HL-60 (cell line): ENCODE measurements around the gene ESPN.

Experiments used
- DNase-seq, 2 experiments: peaks; one replicate each; pipeline ENCODE4 v3.0.0-alpha.2; 2010 to 2020; ENCODE audit warnings: low read depth in 1 of 2, low spot score in 1 of 2
- H3K27ac ChIP-seq: fragments of 250-450 bp; sonication (Bioruptor Pico); replicated peaks from 2 replicates; pipeline ENCODE4 v1.5.1; 2020; ENCODE audit warnings: mild to moderate bottlenecking, moderate library complexity
- H3K27me3 ChIP-seq: fragments of 250-450 bp; sonication (Bioruptor Pico); 2 replicates; pipeline ENCODE4 v1.5.1; 2021; ENCODE audit warnings: mild to moderate bottlenecking, moderate library complexity; ENCODE audit not compliant: insufficient read depth, poor library complexity, severe bottlenecking
- H3K4me3 ChIP-seq: replicated peaks from 2 replicates; pipeline ENCODE4 v1.5.1; 2011; ENCODE audit warnings: mild to moderate bottlenecking, control low read depth, low read length; ENCODE audit not compliant: insufficient read depth
- GABPA ChIP-seq: IDR thresholded peaks from 2 replicates; pipeline ENCODE4 v1.6.1; 2012; ENCODE audit warnings: low read depth
- POLR2AphosphoS5 ChIP-seq: IDR thresholded peaks from 2 replicates; pipeline ENCODE4 v1.6.1; 2012; ENCODE audit warnings: low read depth
- SPI1 ChIP-seq: IDR thresholded peaks from 2 replicates; pipeline ENCODE4 v1.6.1; 2012; ENCODE audit warnings: low read depth, mild to moderate bottlenecking, borderline replicate concordance
- TF ChIP-seq, protein P1 (sequence below): IDR thresholded peaks from 2 replicates; pipeline ENCODE4 v1.6.1; 2012; ENCODE audit warnings: low read depth; ENCODE audit not compliant: insufficient replicate concordance
- TF ChIP-seq, protein P2 (sequence below): IDR thresholded peaks from one replicate; pipeline ENCODE4 v1.5.1; 2011; ENCODE audit warnings: low read length, control low read depth, inconsistent platforms; ENCODE audit not compliant: insufficient read depth

ESPN gene

DNA sequence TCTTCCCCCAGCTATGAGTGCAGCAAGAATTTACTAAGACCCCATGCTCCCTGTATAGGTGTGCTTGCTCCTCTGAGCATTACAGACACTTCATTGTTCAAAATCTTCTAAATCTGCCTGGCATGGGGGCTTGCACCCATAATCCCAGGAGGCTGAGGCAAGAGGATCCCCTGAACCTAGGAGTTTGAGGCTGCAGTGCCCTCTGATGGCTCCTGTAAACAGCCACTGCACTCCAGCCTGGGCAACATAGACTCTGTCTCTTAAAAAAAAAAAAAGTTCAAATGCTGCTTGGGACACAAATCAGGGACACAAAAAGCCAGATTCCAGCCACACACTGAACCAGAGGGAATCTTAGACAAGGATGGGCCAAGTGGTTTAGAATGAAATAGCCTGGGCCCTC is 27.6 kb upstream of the ESPN start:
- Histone ChIP-seq H3K27ac (no peak overlapping the region), H3K4me3 (no peak overlapping the region), H3K27me3 (no peaks in the 10 kb centered on the region)
- DNase-seq: no peak
- TF ChIP-seq POLR2AphosphoS5 (no peak), SPI1 (no peak), GABPA (no peak)
- TF ChIP-seq, protein P1, sequence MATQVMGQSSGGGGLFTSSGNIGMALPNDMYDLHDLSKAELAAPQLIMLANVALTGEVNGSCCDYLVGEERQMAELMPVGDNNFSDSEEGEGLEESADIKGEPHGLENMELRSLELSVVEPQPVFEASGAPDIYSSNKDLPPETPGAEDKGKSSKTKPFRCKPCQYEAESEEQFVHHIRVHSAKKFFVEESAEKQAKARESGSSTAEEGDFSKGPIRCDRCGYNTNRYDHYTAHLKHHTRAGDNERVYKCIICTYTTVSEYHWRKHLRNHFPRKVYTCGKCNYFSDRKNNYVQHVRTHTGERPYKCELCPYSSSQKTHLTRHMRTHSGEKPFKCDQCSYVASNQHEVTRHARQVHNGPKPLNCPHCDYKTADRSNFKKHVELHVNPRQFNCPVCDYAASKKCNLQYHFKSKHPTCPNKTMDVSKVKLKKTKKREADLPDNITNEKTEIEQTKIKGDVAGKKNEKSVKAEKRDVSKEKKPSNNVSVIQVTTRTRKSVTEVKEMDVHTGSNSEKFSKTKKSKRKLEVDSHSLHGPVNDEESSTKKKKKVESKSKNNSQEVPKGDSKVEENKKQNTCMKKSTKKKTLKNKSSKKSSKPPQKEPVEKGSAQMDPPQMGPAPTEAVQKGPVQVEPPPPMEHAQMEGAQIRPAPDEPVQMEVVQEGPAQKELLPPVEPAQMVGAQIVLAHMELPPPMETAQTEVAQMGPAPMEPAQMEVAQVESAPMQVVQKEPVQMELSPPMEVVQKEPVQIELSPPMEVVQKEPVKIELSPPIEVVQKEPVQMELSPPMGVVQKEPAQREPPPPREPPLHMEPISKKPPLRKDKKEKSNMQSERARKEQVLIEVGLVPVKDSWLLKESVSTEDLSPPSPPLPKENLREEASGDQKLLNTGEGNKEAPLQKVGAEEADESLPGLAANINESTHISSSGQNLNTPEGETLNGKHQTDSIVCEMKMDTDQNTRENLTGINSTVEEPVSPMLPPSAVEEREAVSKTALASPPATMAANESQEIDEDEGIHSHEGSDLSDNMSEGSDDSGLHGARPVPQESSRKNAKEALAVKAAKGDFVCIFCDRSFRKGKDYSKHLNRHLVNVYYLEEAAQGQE: no peak
- TF ChIP-seq, protein P2, sequence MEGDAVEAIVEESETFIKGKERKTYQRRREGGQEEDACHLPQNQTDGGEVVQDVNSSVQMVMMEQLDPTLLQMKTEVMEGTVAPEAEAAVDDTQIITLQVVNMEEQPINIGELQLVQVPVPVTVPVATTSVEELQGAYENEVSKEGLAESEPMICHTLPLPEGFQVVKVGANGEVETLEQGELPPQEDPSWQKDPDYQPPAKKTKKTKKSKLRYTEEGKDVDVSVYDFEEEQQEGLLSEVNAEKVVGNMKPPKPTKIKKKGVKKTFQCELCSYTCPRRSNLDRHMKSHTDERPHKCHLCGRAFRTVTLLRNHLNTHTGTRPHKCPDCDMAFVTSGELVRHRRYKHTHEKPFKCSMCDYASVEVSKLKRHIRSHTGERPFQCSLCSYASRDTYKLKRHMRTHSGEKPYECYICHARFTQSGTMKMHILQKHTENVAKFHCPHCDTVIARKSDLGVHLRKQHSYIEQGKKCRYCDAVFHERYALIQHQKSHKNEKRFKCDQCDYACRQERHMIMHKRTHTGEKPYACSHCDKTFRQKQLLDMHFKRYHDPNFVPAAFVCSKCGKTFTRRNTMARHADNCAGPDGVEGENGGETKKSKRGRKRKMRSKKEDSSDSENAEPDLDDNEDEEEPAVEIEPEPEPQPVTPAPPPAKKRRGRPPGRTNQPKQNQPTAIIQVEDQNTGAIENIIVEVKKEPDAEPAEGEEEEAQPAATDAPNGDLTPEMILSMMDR: no peak

DNA sequence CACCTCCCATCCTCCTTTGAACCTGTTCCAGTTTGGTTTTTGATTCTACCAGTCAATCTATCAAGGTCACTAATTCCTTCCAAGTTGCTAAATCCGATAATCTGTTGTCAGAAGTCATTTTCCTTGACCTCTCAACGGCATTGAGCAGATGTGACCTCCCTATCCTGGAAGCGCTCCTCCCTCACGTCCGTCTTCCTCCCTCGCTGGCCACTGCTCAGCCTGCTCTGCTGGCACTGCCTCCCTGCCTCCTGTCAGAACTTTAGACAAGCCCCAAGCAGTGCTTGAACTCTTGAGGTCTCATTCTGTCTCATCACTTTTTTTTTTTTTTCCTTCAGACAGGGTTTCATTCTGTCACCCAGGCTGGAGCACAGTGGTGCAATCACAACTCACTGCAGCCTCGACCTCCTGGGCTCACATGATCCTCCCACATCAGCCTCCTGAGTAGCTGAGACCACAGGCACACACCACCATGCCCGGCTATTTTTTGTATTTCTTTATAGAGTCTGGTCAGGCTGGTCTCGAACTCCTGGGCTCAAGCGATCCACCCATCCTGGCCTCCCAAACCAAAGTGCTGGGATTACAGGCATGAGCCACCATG is 26.6 kb upstream of the ESPN start:
- Histone ChIP-seq H3K27ac (no peak overlapping the region), H3K27me3 (no peaks in the 10 kb centered on the region), H3K4me3 (no peak overlapping the region)
- TF ChIP-seq, protein P1: no peak
- no peak for TF ChIP-seq GABPA
- no peak for DNase-seq

DNA sequence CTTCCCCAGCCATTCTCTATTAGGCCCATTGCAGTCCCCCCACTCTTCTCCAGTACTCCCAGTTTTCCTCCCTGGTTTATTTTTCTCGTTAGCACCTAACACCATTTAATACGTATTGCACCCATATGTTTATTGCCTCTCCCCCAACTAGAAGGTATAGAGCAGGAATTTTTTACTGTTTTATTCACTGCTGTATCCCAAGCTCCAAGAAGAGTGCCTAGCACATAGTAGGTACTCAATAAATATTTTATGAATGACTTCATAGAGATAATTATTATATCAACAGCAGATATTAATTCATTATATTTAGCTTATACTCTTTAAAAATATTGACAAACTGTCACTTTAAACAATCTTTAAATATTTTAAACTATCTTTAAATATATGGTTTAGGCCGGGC is 25.3 kb upstream of the ESPN start:
- Histone ChIP-seq H3K27me3 (no peaks in the 10 kb centered on the region), H3K4me3 (no peak overlapping the region), H3K27ac (no peak overlapping the region)
- DNase-seq: no peak
- TF ChIP-seq SPI1: no peak
- TF ChIP-seq POLR2AphosphoS5: no peak
- TF ChIP-seq, protein P1: no peak
- TF ChIP-seq GABPA: no peak
- TF ChIP-seq, protein P2: no peak
